Non-pigmented ciliary epithelial cell (primary cell): ENCODE data around the gene CDK12.

Experiments
- DNase-seq: peaks from one replicate; pipeline ENCODE4 v3.0.0-alpha.2; 2010; ENCODE audit warnings: low read depth

CDK12 gene

DNA sequence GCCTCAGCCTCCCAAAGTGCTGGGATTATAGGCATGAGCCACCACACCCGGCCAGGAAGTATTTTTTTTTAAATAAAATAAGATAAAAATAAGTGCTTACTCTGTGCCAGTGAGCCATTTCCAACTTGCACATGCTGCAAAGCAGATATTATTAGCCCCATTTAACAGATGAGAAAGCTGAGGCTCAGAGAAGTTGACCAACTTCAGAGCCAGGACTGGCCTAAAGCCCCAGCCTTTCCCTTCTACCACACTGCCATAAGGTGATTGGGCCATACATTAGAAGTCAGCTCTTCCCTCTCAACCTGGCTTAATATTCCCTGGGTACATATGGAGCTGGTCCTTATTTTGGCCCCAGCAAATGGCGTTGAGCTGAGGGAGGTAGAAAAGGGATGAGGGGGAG is 121.4 kb downstream of the CDK12 start:
- DNase-seq: no peak
